Iris pigment epithelial cell (primary cell): Measurements from ENCODE around the gene ALDH1A2.
"Not testable (repeated sequence)": the region's sequence is repeated elsewhere in the genome, so short reads cannot be mapped to it uniquely, and the experiment has no call there.

Source experiments
- DNase-seq: peaks from one replicate; pipeline ENCODE4 v3.0.0-alpha.2; 2011; ENCODE audit warnings: low read depth

The ALDH1A2 gene

GRCh38 chr15:58040150-58040549, 25.4 kb downstream of the ALDH1A2 start:
- DNase-seq, result no peak

GRCh38 chr15:58039079-58040035, 26.2 kb downstream of the ALDH1A2 start:
- no peak for DNase-seq

GRCh38 chr15:58038426-58039078, 27.0 kb downstream of the ALDH1A2 start:
- DNase-seq, result peak; percentile 80

- no peak for DNase-seq
Measured at GRCh38 chr15:58037723-58038301, 27.7 kb downstream of the ALDH1A2 start.

GRCh38 chr15:58036579-58036978, 28.9 kb downstream of the ALDH1A2 start:
- no peak for DNase-seq

GRCh38 chr15:58028392-58028791, 37.1 kb downstream of the ALDH1A2 start:
- not testable (repeated sequence) for DNase-seq

- no peak for DNase-seq
Measured at GRCh38 chr15:58026552-58026951, 39.0 kb downstream of the ALDH1A2 start.

GRCh38 chr15:58026051-58026450, 39.5 kb downstream of the ALDH1A2 start:
- DNase-seq, result no peak

GRCh38 chr15:58021332-58022230, 43.9 kb downstream of the ALDH1A2 start:
- DNase-seq, result no peak

- peak; percentile 81 for DNase-seq
Measured at GRCh38 chr15:58019503-58020376, 45.8 kb downstream of the ALDH1A2 start.

GRCh38 chr15:58017869-58018268, 47.6 kb downstream of the ALDH1A2 start:
- no peak for DNase-seq

GRCh38 chr15:58016581-58017175, 48.8 kb downstream of the ALDH1A2 start:
- no peak for DNase-seq

GRCh38 chr15:58015565-58015964, 49.9 kb downstream of the ALDH1A2 start:
- peak; percentile 65 for DNase-seq

GRCh38 chr15:58014470-58014869, 51.0 kb downstream of the ALDH1A2 start:
- no peak for DNase-seq

- DNase-seq, result no peak
Measured at GRCh38 chr15:58014040-58014439, 51.5 kb downstream of the ALDH1A2 start.

- no peak for DNase-seq
Measured at GRCh38 chr15:58010983-58011382, 54.5 kb downstream of the ALDH1A2 start.

- DNase-seq, result no peak
Measured at GRCh38 chr15:58003810-58004209, 61.7 kb downstream of the ALDH1A2 start.

- DNase-seq, result no peak
Measured at GRCh38 chr15:58002338-58003126, 63.0 kb downstream of the ALDH1A2 start.

GRCh38 chr15:57999699-58000098, 65.8 kb downstream of the ALDH1A2 start:
- not testable (repeated sequence) for DNase-seq

- no peak for DNase-seq
Measured at GRCh38 chr15:57996561-57996960, 69.0 kb downstream of the ALDH1A2 start.
